Nephron progenitor cell (in vitro differentiated cells): ENCODE results near the gene PPBP.

Source experiments
- DNase-seq: peaks from one replicate; pipeline ENCODE4 v3.0.0; 2021
- H3K27ac Mint-ChIP-seq: 2 replicates; pipeline ENCODE4 v1.8.0; 2021; ENCODE audit warnings: mild to moderate bottlenecking, moderate library complexity, mixed read lengths
- H3K27me3 Mint-ChIP-seq: 2 replicates; pipeline ENCODE4 v1.8.0; 2021; ENCODE audit warnings: mild to moderate bottlenecking, low read depth, mixed read lengths; ENCODE audit not compliant: poor library complexity
- H3K36me3 Mint-ChIP-seq: 2 replicates; pipeline ENCODE4 v1.8.0; 2021; ENCODE audit warnings: low read depth, mixed read lengths
- H3K4me1 Mint-ChIP-seq: 2 replicates; pipeline ENCODE4 v1.8.0; 2021; ENCODE audit warnings: mixed read lengths
- H3K4me3 Mint-ChIP-seq: 2 replicates; pipeline ENCODE4 v1.8.0; 2021; ENCODE audit warnings: mild to moderate bottlenecking, moderate library complexity, mixed read lengths
- H3K9me3 Mint-ChIP-seq: 2 replicates; pipeline ENCODE4 v1.8.0; 2021; ENCODE audit warnings: mild to moderate bottlenecking, moderate library complexity, mixed read lengths
- CTCF ChIP-seq: fragments of 200-600 bp; sonication (generic); IDR thresholded peaks from 2 replicates; pipeline ENCODE4 v1.5.0; 2021; ENCODE audit warnings: antibody characterized with exemption

Gene PPBP

GRCh38 chr4:74030285-74030684, 42.3 kb upstream of the PPBP start:
- DNase-seq = no peak
- H3K9me3 Mint-ChIP-seq = no peaks in the 10 kb centered on the region
- no peaks in the 10 kb centered on the region for H3K4me1 Mint-ChIP-seq
- no peak overlapping the region for H3K4me3 Mint-ChIP-seq
- H3K27ac Mint-ChIP-seq = no peak overlapping the region
- peaks cover 7% of the 10 kb centered on the region for H3K27me3 Mint-ChIP-seq
- TF ChIP-seq CTCF = no peak
- no peaks in the 10 kb centered on the region for H3K36me3 Mint-ChIP-seq

GRCh38 chr4:74028504-74028903, 40.5 kb upstream of the PPBP start:
- H3K27ac Mint-ChIP-seq = no peak overlapping the region
- no peaks in the 10 kb centered on the region for H3K9me3 Mint-ChIP-seq
- no peaks in the 10 kb centered on the region for H3K36me3 Mint-ChIP-seq
- no peak for DNase-seq
- H3K4me1 Mint-ChIP-seq = no peaks in the 10 kb centered on the region
- no peaks in the 10 kb centered on the region for H3K27me3 Mint-ChIP-seq
- H3K4me3 Mint-ChIP-seq = no peak overlapping the region
- no peak for TF ChIP-seq CTCF

- no peak for TF ChIP-seq CTCF
- peaks cover 2% of the 10 kb centered on the region for H3K27me3 Mint-ChIP-seq
- H3K27ac Mint-ChIP-seq = no peak overlapping the region
- H3K9me3 Mint-ChIP-seq = no peaks in the 10 kb centered on the region
- H3K4me1 Mint-ChIP-seq = no peaks in the 10 kb centered on the region
- H3K36me3 Mint-ChIP-seq = no peaks in the 10 kb centered on the region
- H3K4me3 Mint-ChIP-seq = no peak overlapping the region
- no peak for DNase-seq
Observed at GRCh38 chr4:74023709-74024108, 35.7 kb upstream of the PPBP start.

- H3K27ac Mint-ChIP-seq = no peak overlapping the region
- no peaks in the 10 kb centered on the region for H3K9me3 Mint-ChIP-seq
- H3K4me1 Mint-ChIP-seq = no peaks in the 10 kb centered on the region
- no peak for DNase-seq
- no peaks in the 10 kb centered on the region for H3K36me3 Mint-ChIP-seq
- no peak for TF ChIP-seq CTCF
- no peak overlapping the region for H3K4me3 Mint-ChIP-seq
- H3K27me3 Mint-ChIP-seq = peaks cover 6% of the 10 kb centered on the region
Observed at GRCh38 chr4:74021601-74022000, 33.6 kb upstream of the PPBP start.

GRCh38 chr4:74018771-74019170, 30.8 kb upstream of the PPBP start:
- no peak for DNase-seq
- H3K9me3 Mint-ChIP-seq = no peaks in the 10 kb centered on the region
- no peak for TF ChIP-seq CTCF

GRCh38 chr4:74018116-74018515, 30.1 kb upstream of the PPBP start:
- no peak for DNase-seq
- Mint-ChIP-seq H3K4me3 (no peak overlapping the region), H3K27me3 (peaks cover 6% of the 10 kb centered on the region), H3K4me1 (no peaks in the 10 kb centered on the region), H3K27ac (no peak overlapping the region), H3K36me3 (no peaks in the 10 kb centered on the region), H3K9me3 (no peaks in the 10 kb centered on the region)
- no peak for TF ChIP-seq CTCF

More at GRCh38 chr4:74018771-74019170, 30.8 kb upstream of the PPBP start:
- H3K4me1 Mint-ChIP-seq = no peaks in the 10 kb centered on the region
- no peak overlapping the region for H3K27ac Mint-ChIP-seq
- H3K27me3 Mint-ChIP-seq = peaks cover 6% of the 10 kb centered on the region
- H3K4me3 Mint-ChIP-seq = no peak overlapping the region
- H3K36me3 Mint-ChIP-seq = no peaks in the 10 kb centered on the region
